GM10266 (cell line): ENCODE results near the gene CDSN.
A peak's percentile ranks its signal among the peaks of the same experiment; 100 is the strongest.

ENCODE experiments used
- DNase-seq: peaks from one replicate; pipeline ENCODE4 v3.0.0; 2012; ENCODE audit errors: extremely low spot score
- TF ChIP-seq, protein P1 (sequence below): IDR thresholded peaks from 2 replicates; pipeline ENCODE4 v1.5.1; 2012; ENCODE audit warnings: mild to moderate bottlenecking, low read depth; ENCODE audit not compliant: control insufficient read depth, insufficient read depth; ENCODE audit errors: missing control alignments

Gene CDSN

GRCh38 chr6:31162463-31163165 is 42.4 kb upstream of the CDSN start:
- no peak for DNase-seq
- TF ChIP-seq, protein P1, sequence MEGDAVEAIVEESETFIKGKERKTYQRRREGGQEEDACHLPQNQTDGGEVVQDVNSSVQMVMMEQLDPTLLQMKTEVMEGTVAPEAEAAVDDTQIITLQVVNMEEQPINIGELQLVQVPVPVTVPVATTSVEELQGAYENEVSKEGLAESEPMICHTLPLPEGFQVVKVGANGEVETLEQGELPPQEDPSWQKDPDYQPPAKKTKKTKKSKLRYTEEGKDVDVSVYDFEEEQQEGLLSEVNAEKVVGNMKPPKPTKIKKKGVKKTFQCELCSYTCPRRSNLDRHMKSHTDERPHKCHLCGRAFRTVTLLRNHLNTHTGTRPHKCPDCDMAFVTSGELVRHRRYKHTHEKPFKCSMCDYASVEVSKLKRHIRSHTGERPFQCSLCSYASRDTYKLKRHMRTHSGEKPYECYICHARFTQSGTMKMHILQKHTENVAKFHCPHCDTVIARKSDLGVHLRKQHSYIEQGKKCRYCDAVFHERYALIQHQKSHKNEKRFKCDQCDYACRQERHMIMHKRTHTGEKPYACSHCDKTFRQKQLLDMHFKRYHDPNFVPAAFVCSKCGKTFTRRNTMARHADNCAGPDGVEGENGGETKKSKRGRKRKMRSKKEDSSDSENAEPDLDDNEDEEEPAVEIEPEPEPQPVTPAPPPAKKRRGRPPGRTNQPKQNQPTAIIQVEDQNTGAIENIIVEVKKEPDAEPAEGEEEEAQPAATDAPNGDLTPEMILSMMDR, result no peak

- DNase-seq, result no peak
- TF ChIP-seq, protein P1, result no peak
Measured at GRCh38 chr6:31161216-31162126, 41.2 kb upstream of the CDSN start.

- no peak for DNase-seq
- TF ChIP-seq, protein P1, result peak; percentile 22
Measured at GRCh38 chr6:31158863-31159855, 38.9 kb upstream of the CDSN start.

DNA sequence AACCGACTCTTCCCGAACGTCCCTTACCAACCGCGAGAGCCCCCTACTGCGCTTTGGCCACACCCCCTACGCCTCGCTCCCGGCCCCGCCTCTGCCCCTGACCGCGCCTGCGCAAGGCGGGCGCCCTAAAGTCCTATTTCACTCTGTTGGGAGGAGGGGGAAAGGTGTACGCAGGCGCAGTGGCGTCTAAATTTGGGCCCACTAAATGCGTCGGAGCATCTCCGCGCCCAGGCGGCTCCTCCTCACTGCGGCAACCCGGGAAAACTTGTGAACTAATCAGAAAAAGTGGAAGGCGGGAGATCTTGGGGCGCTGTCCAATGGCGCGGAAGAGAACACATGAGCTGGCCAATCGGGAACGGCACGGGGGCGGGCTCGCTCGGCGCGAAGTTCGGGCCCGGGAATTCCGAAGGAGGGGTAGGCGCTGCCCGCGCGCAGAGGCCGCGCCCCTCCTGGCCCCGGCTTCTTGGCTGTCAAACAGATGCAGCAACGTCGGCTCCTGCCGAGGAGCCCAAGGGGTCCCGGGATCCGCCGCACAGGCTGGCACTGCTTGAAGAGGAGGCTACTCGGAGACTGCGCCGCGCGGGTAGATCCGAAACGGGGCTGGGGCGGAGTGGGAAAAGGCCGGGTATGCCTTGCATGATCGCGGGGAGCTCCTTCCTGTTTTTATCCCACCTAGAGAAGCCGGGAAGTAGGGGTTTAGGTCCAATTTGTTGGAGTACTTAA is 38.1 kb upstream of the CDSN start, which contains the start of gene TCF19:
Gene TCF19 (plus strand): TSS at position 450 of the 723 bp plus-strand sequence. CDS start 881 bp downstream, outside the sequence.
- TF ChIP-seq, protein P1, result no peak
- DNase-seq, result peak; percentile 99

GRCh38 chr6:31157513-31158139 is 37.4 kb upstream of the CDSN start, which contains the start of gene CCHCR1:
TSS of gene CCHCR1 (minus strand) at chr6:31157802. CDS start at chr6:31157600, 202 bp downstream.
- TF ChIP-seq, protein P1, result no peak
- DNase-seq, result no peak

DNA sequence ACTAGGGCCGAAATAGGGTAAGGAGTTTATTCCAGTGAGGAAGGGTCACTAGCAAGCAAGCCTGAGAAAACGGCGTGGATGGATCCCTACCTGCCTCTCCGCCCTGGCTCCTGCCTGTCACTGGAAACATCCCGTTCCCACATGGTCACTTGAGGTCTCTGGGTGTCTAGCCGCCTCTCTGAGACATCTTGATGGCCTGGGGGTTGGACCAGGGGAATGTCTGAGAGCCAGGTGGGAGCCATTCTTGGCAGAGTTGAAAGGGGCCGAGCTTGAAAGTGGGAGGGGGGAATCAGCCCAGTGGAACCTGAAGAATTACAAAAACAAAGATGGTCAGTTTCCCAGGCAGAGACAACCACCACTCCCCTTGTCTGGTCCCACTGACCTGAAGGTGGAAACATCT is 36.4 kb upstream of the CDSN start:
- TF ChIP-seq, protein P1, result no peak
- DNase-seq, result no peak
